ENCODE measurements around the gene DESI2. TPM values are rescaled to one million over a fixed set of nuclear protein-coding genes. Genes with fewer than 3 reads are reported as not detected.
A peak's percentile ranks its signal among the peaks of the same experiment; 100 is the strongest.

The DESI2 gene
- total and polyA plus RNA-seq, 8 donors: 3.5 to 74.7 (median 19.0) TPM

DNA sequence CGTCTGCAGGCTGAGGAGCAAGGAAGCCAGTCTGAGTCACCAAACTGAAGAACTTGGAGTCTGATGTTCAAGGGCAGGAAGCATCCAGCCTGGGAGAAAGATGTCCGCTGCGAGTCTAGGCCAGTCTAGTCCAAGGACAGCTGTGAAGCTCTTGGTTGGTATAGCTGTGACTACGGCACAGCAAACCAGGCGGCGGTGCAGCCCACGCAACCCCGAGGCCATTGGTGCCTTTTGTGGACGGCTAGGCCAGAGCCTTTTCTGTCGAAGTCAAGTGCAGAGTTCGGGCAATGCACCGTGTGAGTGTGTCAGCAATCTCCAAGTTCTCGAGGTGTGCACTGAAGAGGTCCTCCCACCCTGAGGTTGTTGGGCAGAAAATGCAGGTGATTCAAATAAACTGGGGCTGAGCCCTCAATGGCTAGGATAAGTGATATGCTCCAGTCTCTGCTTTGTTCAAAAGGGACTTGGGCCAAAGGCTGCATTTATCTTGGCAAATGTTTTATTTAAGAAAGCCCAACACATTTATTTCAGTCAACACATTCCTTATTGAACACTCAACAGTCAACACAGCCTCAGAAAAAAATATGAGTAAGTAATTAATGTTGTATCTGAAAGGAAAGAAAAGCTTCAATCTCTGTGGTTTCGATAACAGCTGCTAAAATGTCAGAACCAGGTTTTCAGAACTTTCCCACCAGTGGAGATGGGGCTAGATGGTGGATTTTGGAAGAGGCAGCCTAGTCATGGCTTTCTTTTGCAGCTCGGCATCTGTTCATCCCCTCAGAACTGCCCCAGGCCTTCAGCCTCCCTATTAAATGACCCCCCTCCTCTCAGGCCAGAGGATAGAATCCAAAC lies 104.4 kb downstream of the DESI2 start:
- 37 to 83% (median 57%) methylated on average over 9 to 15 of the region's 15 CpGs for WGBS, 5 donors
- Histone ChIP-seq H3K27ac (peak overlapping the region; percentile 20 to 78 (median 66)), H3K27me3 (no peaks in the 10 kb centered on the region), H3K36me3 (no peaks in the 10 kb centered on the region), H3K4me1 (peaks cover 0 to 27% (median 16%) of the 10 kb centered on the region in 4 donors), H3K4me3 (no peak overlapping the region), H3K9me3 (no peaks in the 10 kb centered on the region)
- DNase-seq: peak; percentile 40 to 48
- TF ChIP-seq, protein P1, sequence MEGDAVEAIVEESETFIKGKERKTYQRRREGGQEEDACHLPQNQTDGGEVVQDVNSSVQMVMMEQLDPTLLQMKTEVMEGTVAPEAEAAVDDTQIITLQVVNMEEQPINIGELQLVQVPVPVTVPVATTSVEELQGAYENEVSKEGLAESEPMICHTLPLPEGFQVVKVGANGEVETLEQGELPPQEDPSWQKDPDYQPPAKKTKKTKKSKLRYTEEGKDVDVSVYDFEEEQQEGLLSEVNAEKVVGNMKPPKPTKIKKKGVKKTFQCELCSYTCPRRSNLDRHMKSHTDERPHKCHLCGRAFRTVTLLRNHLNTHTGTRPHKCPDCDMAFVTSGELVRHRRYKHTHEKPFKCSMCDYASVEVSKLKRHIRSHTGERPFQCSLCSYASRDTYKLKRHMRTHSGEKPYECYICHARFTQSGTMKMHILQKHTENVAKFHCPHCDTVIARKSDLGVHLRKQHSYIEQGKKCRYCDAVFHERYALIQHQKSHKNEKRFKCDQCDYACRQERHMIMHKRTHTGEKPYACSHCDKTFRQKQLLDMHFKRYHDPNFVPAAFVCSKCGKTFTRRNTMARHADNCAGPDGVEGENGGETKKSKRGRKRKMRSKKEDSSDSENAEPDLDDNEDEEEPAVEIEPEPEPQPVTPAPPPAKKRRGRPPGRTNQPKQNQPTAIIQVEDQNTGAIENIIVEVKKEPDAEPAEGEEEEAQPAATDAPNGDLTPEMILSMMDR (IDR thresholded peaks at IDR 0.05): no peak
- TF ChIP-seq POLR2A (IDR thresholded peaks at IDR 0.05) (no peak), POLR2AphosphoS5 (IDR thresholded peaks at IDR 0.05) (peak in 1 of 3 donors; percentile 44), EP300 (IDR thresholded peaks at IDR 0.05) (no peak)
- intact Hi-C loops (cut with DNase I; ENCODE audit: low total_unique reads): no loop called here

Small RNA genes lying within 50 kb of the gene (small RNA-seq; reads per million reads assigned to genes)
- 0 reads per million in 4 donors for gene AL451007.1

Other genes starting within 250 kb of the DESI2 start
- gene ADSS2, start 201.2 kb upstream of the DESI2 start, total RNA-seq: 10 to 100 TPM; 37.9 to 99.3 (median 57.2) TPM
- gene ADSS2, start 201.2 kb upstream of the DESI2 start, polyA plus RNA-seq: 10 to 100 TPM; 20.1 to 33.0 (median 25.0) TPM
- 1 to 10 TPM in 1 of 5 donors, under 1 TPM in 1, not detected in 3; 0.89 to 4.6 TPM for gene CATSPERE, start 191.9 kb upstream of the DESI2 start, total RNA-seq
- gene CATSPERE, start 191.9 kb upstream of the DESI2 start, polyA plus RNA-seq: under 1 TPM in 2 of 3 donors, not detected in 1; 0.31 to 0.38 TPM
- gene COX20, start 182.5 kb downstream of the DESI2 start, total RNA-seq: 10 to 100 TPM in 3 of 5 donors, 1 to 10 TPM in 2; 5.5 to 58.0 (median 28.0) TPM
- gene COX20, start 182.5 kb downstream of the DESI2 start, polyA plus RNA-seq: 10 to 100 TPM; 55.4 to 65.7 (median 60.0) TPM
- 100 to 1,000 TPM; 308 to 533 (median 327) TPM for gene HNRNPU, start 211.4 kb downstream of the DESI2 start, total RNA-seq
- gene HNRNPU, start 211.4 kb downstream of the DESI2 start, polyA plus RNA-seq: 100 to 1,000 TPM in 1 of 3 donors, 10 to 100 TPM in 2; 76.3 to 132 (median 94.9) TPM

Data from stomach (tissue), 9 donors.